Keratinocyte (primary cell): ENCODE data around the gene BDP1. TPM values are rescaled to one million over a fixed set of nuclear protein-coding genes. Genes with fewer than 3 reads are reported as not detected.
"Not testable (repeated sequence)": the region's sequence is repeated elsewhere in the genome, so short reads cannot be mapped to it uniquely, and the experiment has no call there.

Source experiments
- DNase-seq: peaks from one replicate; pipeline ENCODE4 v3.0.0-alpha.2; 2011; ENCODE audit warnings: low read depth, missing footprints, low spot score
- FAIRE-seq: peaks from 2 replicates; lab custom pipeline; 2011; peaks lifted over from hg19 to GRCh38; lab: Jason Lieb, UNC
- H2AFZ ChIP-seq: 2 replicates; pipeline ENCODE4 v1.6.0; 2012; ENCODE audit warnings: low read length, control low read depth, inconsistent platforms; ENCODE audit not compliant: control insufficient read depth
- H3K27ac ChIP-seq: 2 replicates; pipeline ENCODE4 v1.5.1; 2011; ENCODE audit warnings: low read length; ENCODE audit not compliant: control insufficient read depth, insufficient read depth
- H3K27me3 ChIP-seq: 3 replicates; pipeline ENCODE4 v1.6.0; 2011; ENCODE audit warnings: low read length; ENCODE audit not compliant: control insufficient read depth, insufficient read depth; ENCODE audit errors: extremely low read depth
- H3K36me3 ChIP-seq, 2 experiments: 2 replicates in 1 of 2; 3 replicates in 1 of 2; pipeline ENCODE4 v1.5.1; 2011; ENCODE audit warnings: low read length in 2 of 2, mild to moderate bottlenecking in 1 of 2; ENCODE audit not compliant: control insufficient read depth in 2 of 2, insufficient read depth in 2 of 2; ENCODE audit errors: extremely low read depth in 1 of 2
- H3K4me1 ChIP-seq: 3 replicates; pipeline ENCODE4 v1.5.1; 2011; ENCODE audit warnings: low read length; ENCODE audit not compliant: control insufficient read depth, insufficient read depth; ENCODE audit errors: extremely low read depth
- H3K4me2 ChIP-seq: 3 replicates; pipeline ENCODE4 v1.6.0; 2011; ENCODE audit warnings: low read depth, low read length; ENCODE audit not compliant: control insufficient read depth, insufficient read depth; ENCODE audit errors: extremely low read depth
- H3K4me3 ChIP-seq, 3 experiments: fragments of 200-600 bp in 1 of 3; sonication (generic) in 1 of 3; 2 replicates in 2 of 3; 3 replicates in 1 of 3; pipeline ENCODE4 v1.5.1; 2011 to 2016; ENCODE audit warnings: low read length in 3 of 3, mild to moderate bottlenecking in 3 of 3, control low read depth in 2 of 3, inconsistent platforms in 1 of 3, low read depth in 1 of 3, mixed read lengths in 1 of 3, mixed run types in 1 of 3, moderate library complexity in 1 of 3; ENCODE audit not compliant: control insufficient read depth in 2 of 3, insufficient read depth in 2 of 3; ENCODE audit errors: extremely low read depth in 1 of 3
- H3K79me2 ChIP-seq: 2 replicates; pipeline ENCODE4 v1.6.0; 2012; ENCODE audit warnings: low read length; ENCODE audit not compliant: control insufficient read depth, insufficient read depth
- H3K9ac ChIP-seq: 3 replicates; pipeline ENCODE4 v1.6.0; 2011; ENCODE audit warnings: low read length; ENCODE audit not compliant: control insufficient read depth, insufficient read depth; ENCODE audit errors: extremely low read depth
- H3K9me1 ChIP-seq: 3 replicates; pipeline ENCODE4 v1.6.0; 2011; ENCODE audit warnings: low read length; ENCODE audit not compliant: control insufficient read depth, insufficient read depth; ENCODE audit errors: extremely low read depth
- H3K9me3 ChIP-seq: 2 replicates; pipeline ENCODE4 v1.5.1; 2012; ENCODE audit warnings: low read depth, low read length; ENCODE audit not compliant: control insufficient read depth
- H4K20me1 ChIP-seq: 3 replicates; pipeline ENCODE4 v1.6.0; 2011; ENCODE audit warnings: low read length; ENCODE audit not compliant: control insufficient read depth, insufficient read depth; ENCODE audit errors: extremely low read depth
- EZH2 ChIP-seq: IDR thresholded peaks from one replicate; pipeline ENCODE4 v1.6.1; 2012; ENCODE audit warnings: inconsistent platforms, mild to moderate bottlenecking, low read length, moderate library complexity
- dilution Hi-C: fragments of 300-500 bp; cut with MboI; formaldehyde crosslinking; loops from one replicate; pipeline ENCODE4 v1.7.0; 2020; ENCODE audit warnings: low sequenced_read_pairs; ENCODE audit not compliant: extremely low pct_ligation_motif_present
- polyA plus RNA-seq, 5 experiments: library from polyadenylated mRNA; depleted of rRNA in 3 of 5; stranded (reverse) in 3 of 5; stranded (forward) in 1 of 5; unstranded in 1 of 5; fragments of >200 nt; gene quantifications; 1 replicate in 1 of 5; 2 replicates in 3 of 5; 3 replicates in 1 of 5; pipeline versions ENCODE4 v1.2.1 to v1.2.3, GENCODE V29; 2011 to 2012; ENCODE audit warnings: missing spikeins in 2 of 5, low read depth in 1 of 5, low replicate concordance in 1 of 5
- TF ChIP-seq, protein P1 (sequence below), 3 experiments: IDR thresholded peaks in 1 of 3; conservative IDR thresholded peaks in 1 of 3; optimal IDR thresholded peaks in 1 of 3; 2 replicates in 2 of 3; 3 replicates in 1 of 3; pipeline versions ENCODE3 to v1.5.1; 2011; ENCODE audit warnings: low read length in 3 of 3, mild to moderate bottlenecking in 3 of 3, moderate library complexity in 2 of 3, control low read depth in 1 of 3, inconsistent platforms in 1 of 3; ENCODE audit not compliant: insufficient read depth in 2 of 3; ENCODE audit errors: extremely low read depth in 1 of 3

The BDP1 gene
- polyA plus RNA-seq, 1 donor (not counting 4 experiments of a cell fraction or from before 2014, with no cell fraction given): 16.2 TPM

DNA sequence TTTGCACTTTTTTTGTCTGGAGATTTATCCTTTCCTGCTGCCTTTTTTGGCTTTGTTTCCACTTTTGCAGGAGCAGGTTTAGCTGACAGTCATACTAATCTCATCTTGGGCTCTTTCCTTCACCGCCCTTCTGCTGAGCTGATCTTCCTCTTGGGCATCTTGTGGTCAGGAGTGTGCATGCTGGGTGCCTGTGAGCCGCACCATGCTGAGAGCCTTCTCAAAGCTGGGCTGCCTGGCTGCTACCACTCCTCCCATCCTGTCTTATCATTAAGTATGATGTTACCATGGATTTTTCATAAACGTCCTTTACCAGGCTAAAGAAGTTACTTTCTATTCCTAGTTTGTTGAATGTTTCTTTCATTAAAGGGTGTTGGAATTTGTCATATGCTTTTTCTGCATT is 82.2 kb downstream of the BDP1 start:
- Histone ChIP-seq H3K9ac (no peak overlapping the region), H2AFZ (no peak overlapping the region), H4K20me1 (no peaks in the 10 kb centered on the region), H3K4me1 (no peaks in the 10 kb centered on the region), H3K27me3 (no peaks in the 10 kb centered on the region), H3K9me1 (no peaks in the 10 kb centered on the region), H3K9me3 (no peaks in the 10 kb centered on the region), H3K36me3 (peaks cover 3 to 14% of the 10 kb centered on the region in 2 experiments), H3K4me2 (no peak overlapping the region), H3K79me2 (peaks cover 2% of the 10 kb centered on the region), H3K27ac (no peak overlapping the region), H3K4me3 (no peak overlapping the region)
- dilution Hi-C loops: no loop called here
- no peak for TF ChIP-seq EZH2
- TF ChIP-seq, protein P1, sequence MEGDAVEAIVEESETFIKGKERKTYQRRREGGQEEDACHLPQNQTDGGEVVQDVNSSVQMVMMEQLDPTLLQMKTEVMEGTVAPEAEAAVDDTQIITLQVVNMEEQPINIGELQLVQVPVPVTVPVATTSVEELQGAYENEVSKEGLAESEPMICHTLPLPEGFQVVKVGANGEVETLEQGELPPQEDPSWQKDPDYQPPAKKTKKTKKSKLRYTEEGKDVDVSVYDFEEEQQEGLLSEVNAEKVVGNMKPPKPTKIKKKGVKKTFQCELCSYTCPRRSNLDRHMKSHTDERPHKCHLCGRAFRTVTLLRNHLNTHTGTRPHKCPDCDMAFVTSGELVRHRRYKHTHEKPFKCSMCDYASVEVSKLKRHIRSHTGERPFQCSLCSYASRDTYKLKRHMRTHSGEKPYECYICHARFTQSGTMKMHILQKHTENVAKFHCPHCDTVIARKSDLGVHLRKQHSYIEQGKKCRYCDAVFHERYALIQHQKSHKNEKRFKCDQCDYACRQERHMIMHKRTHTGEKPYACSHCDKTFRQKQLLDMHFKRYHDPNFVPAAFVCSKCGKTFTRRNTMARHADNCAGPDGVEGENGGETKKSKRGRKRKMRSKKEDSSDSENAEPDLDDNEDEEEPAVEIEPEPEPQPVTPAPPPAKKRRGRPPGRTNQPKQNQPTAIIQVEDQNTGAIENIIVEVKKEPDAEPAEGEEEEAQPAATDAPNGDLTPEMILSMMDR (optimal IDR thresholded peaks at IDR 0.05 in 1 of 3, IDR thresholded peaks at IDR 0.05 in 1 of 3, conservative IDR thresholded peaks at IDR 0.05 in 1 of 3; ENCODE audit: extremely low read depth in 1 of 3, insufficient read depth in 2 of 3, low read length in 3 of 3): no peak
- FAIRE-seq: no peak
- DNase-seq: no peak

- H3K36me3 ChIP-seq, H2AFZ ChIP-seq, H3K79me2 ChIP-seq, H3K4me1 ChIP-seq, H3K4me2 ChIP-seq, H3K27ac ChIP-seq, DNase-seq, H4K20me1 ChIP-seq, H3K27me3 ChIP-seq, H3K9me1 ChIP-seq, FAIRE-seq, H3K4me3 ChIP-seq, dilution Hi-C loops, H3K9ac ChIP-seq, H3K9me3 ChIP-seq: not testable (repeated sequence)
These were observed 95.4 kb downstream of the BDP1 start for GRCh38 chr5:71550885-71551284.

- H3K36me3 ChIP-seq, H3K9me3 ChIP-seq, H3K4me2 ChIP-seq, H3K27me3 ChIP-seq, FAIRE-seq, H3K9me1 ChIP-seq, H2AFZ ChIP-seq, H4K20me1 ChIP-seq, dilution Hi-C loops, H3K27ac ChIP-seq, H3K4me3 ChIP-seq, H3K9ac ChIP-seq, H3K4me1 ChIP-seq, DNase-seq, H3K79me2 ChIP-seq: not testable (repeated sequence)
These were observed 96.1 kb downstream of the BDP1 start for GRCh38 chr5:71551582-71551981.

- dilution Hi-C loops, FAIRE-seq, H3K36me3 ChIP-seq: not testable (repeated sequence)
These were observed 96.7 kb downstream of the BDP1 start for GRCh38 chr5:71552026-71552749.

More at GRCh38 chr5:71552026-71552749, 96.7 kb downstream of the BDP1 start:
- not testable (repeated sequence) for H3K9me3 ChIP-seq, H2AFZ ChIP-seq, H3K9ac ChIP-seq, H3K9me1 ChIP-seq, H3K4me1 ChIP-seq, H4K20me1 ChIP-seq, H3K27ac ChIP-seq, H3K79me2 ChIP-seq, H3K27me3 ChIP-seq, DNase-seq, H3K4me3 ChIP-seq, H3K4me2 ChIP-seq
